H1 (cell line): Measurements from ENCODE around the gene UBE2H. TPM values are rescaled to one million over a fixed set of nuclear protein-coding genes. Genes with fewer than 3 reads are reported as not detected.

Experiments used
- CTCF ChIA-PET: fragments of 300-600 bp; sonication (Branson Sonifier 250); formaldehyde crosslinking; loops from one replicate; lab custom pipeline; 2021; ENCODE audit not compliant: partially characterized antibody; lab: Charles Lee
- POLR2A ChIA-PET: fragments of 300-600 bp; sonication (Branson Sonifier 250); formaldehyde crosslinking; loops from one replicate; lab custom pipeline; 2021; ENCODE audit warnings: inconsistent platforms; ENCODE audit not compliant: partially characterized antibody; lab: Charles Lee
- DNase-seq, 2 experiments: peaks; one replicate each; pipeline versions ENCODE4 v3.0.0 to v3.0.0-alpha.2; 2010 to 2022; ENCODE audit warnings: low spot score in 2 of 2, low read depth in 1 of 2, mixed read lengths in 1 of 2
- FAIRE-seq: peaks from 2 replicates; lab custom pipeline; 2011; peaks lifted over from hg19 to GRCh38; lab: Jason Lieb, UNC
- H2AFZ ChIP-seq: 2 replicates; pipeline ENCODE4 v1.8.1; 2012; ENCODE audit warnings: low read length, inconsistent platforms
- H2AK5ac ChIP-seq: 2 replicates; pipeline ENCODE4 v1.6.1; 2013; ENCODE audit warnings: low read depth, low read length
- H2BK120ac ChIP-seq: replicated peaks from 2 replicates; pipeline ENCODE3; 2013; ENCODE audit warnings: low read depth, low read length, inconsistent platforms
- H2BK12ac ChIP-seq: 2 replicates; pipeline ENCODE4 v1.6.1; 2013; ENCODE audit warnings: low read depth, low read length
- H2BK15ac ChIP-seq: 2 replicates; pipeline ENCODE4 v1.6.1; 2013; ENCODE audit warnings: low read length
- H2BK20ac ChIP-seq: 2 replicates; pipeline ENCODE4 v1.6.1; 2013; ENCODE audit warnings: low read length
- H2BK5ac ChIP-seq: 2 replicates; pipeline ENCODE4 v1.6.1; 2013; ENCODE audit warnings: low read depth, low read length
- H3K14ac ChIP-seq: 2 replicates; pipeline ENCODE4 v1.6.1; 2013; ENCODE audit warnings: inconsistent platforms; ENCODE audit not compliant: insufficient read length
- H3K18ac ChIP-seq: 2 replicates; pipeline ENCODE4 v1.6.1; 2013; ENCODE audit warnings: low read length; ENCODE audit errors: extremely low read depth
- H3K23ac ChIP-seq: 2 replicates; pipeline ENCODE4 v1.6.1; 2013; ENCODE audit warnings: inconsistent platforms; ENCODE audit not compliant: insufficient read length
- H3K23me2 ChIP-seq: 2 replicates; pipeline ENCODE4 v1.6.1; 2013; ENCODE audit warnings: low read depth, low read length
- H3K27ac ChIP-seq: 2 replicates; pipeline ENCODE4 v1.6.1; 2011; ENCODE audit warnings: low read depth, low read length, inconsistent platforms
- H3K27me3 ChIP-seq, 4 experiments: replicated peaks in 1 of 4; 1 replicate in 1 of 4; 2 replicates in 3 of 4; pipeline versions ENCODE4 v1.6.1 to v1.8.1; 2011 to 2013; ENCODE audit warnings: low read length in 3 of 4, mild to moderate bottlenecking in 3 of 4, inconsistent platforms in 2 of 4, mixed read lengths in 2 of 4, moderate library complexity in 1 of 4; ENCODE audit not compliant: control insufficient read depth in 3 of 4, insufficient read depth in 3 of 4; ENCODE audit errors: extremely low read depth in 1 of 4
- H3K36me3 ChIP-seq, 4 experiments: 2 replicates each; pipeline versions ENCODE4 v1.6.1 to v1.8.1; 2011 to 2013; ENCODE audit warnings: mild to moderate bottlenecking in 4 of 4, low read length in 3 of 4, moderate library complexity in 2 of 4, control low read depth in 1 of 4, inconsistent platforms in 1 of 4; ENCODE audit not compliant: insufficient read depth in 4 of 4, control insufficient read depth in 2 of 4
- H3K4ac ChIP-seq: replicated peaks from 2 replicates; pipeline ENCODE3; 2013; ENCODE audit warnings: low read length, low read depth, mixed read lengths, inconsistent platforms; ENCODE audit not compliant: insufficient read length
- H3K4me1 ChIP-seq, 4 experiments: replicated peaks in 1 of 4; 1 replicate in 1 of 4; 2 replicates in 3 of 4; pipeline versions ENCODE4 v1.6.1 to v1.8.1; 2011 to 2013; ENCODE audit warnings: low read length in 3 of 4, inconsistent platforms in 2 of 4, mixed read lengths in 1 of 4; ENCODE audit not compliant: insufficient read depth in 4 of 4, control insufficient read depth in 3 of 4
- H3K4me2 ChIP-seq, 2 experiments: 2 replicates each; pipeline versions ENCODE4 v1.6.1 to v1.8.1; 2011 to 2013; ENCODE audit warnings: low read depth in 2 of 2, low read length in 2 of 2, control low read depth in 1 of 2, inconsistent platforms in 1 of 2, mild to moderate bottlenecking in 1 of 2; ENCODE audit not compliant: insufficient read depth in 1 of 2
- H3K4me3 ChIP-seq, 4 experiments: fragments of 200-600, 300-600 bp in 1 of 4; sonication (generic), shearing (Covaris generic), sonication (Bioruptor Twin) in 1 of 4; 2 replicates each; pipeline versions ENCODE4 v1.5.1 to v1.8.1; 2011 to 2016; ENCODE audit warnings: low read length in 4 of 4, low read depth in 3 of 4, control low read depth in 2 of 4, inconsistent platforms in 2 of 4, mild to moderate bottlenecking in 2 of 4, mixed read lengths in 1 of 4, moderate library complexity in 1 of 4; ENCODE audit not compliant: insufficient read depth in 2 of 4; ENCODE audit errors: extremely low read depth in 1 of 4
- H3K56ac ChIP-seq: replicated peaks from 2 replicates; pipeline ENCODE3; 2013; ENCODE audit warnings: low read depth, mild to moderate bottlenecking, mixed read lengths, low read length, inconsistent platforms; ENCODE audit not compliant: insufficient read length
- H3K79me1 ChIP-seq: 2 replicates; pipeline ENCODE4 v1.6.1; 2013; ENCODE audit warnings: low read depth, low read length, control low read depth
- H3K79me2 ChIP-seq, 2 experiments: 2 replicates each; pipeline versions ENCODE4 v1.6.1 to v1.8.1; 2012 to 2013; ENCODE audit warnings: low read length in 2 of 2, mild to moderate bottlenecking in 2 of 2, inconsistent platforms in 1 of 2; ENCODE audit not compliant: insufficient read depth in 2 of 2, control insufficient read depth in 1 of 2
- H3K9ac ChIP-seq, 4 experiments: replicated peaks in 1 of 4; 1 replicate in 1 of 4; 2 replicates in 3 of 4; pipeline versions ENCODE4 v1.6.1 to v1.8.1; 2011 to 2013; ENCODE audit warnings: low read depth in 3 of 4, low read length in 3 of 4, control low read depth in 2 of 4, mild to moderate bottlenecking in 2 of 4, moderate library complexity in 2 of 4, inconsistent platforms in 1 of 4; ENCODE audit errors: extremely low read depth in 1 of 4
- H3K9me3 ChIP-seq, 2 experiments: 2 replicates each; pipeline versions ENCODE4 v1.6.1 to v1.8.1; 2012 to 2013; ENCODE audit warnings: mild to moderate bottlenecking in 2 of 2, moderate library complexity in 2 of 2, control low read depth in 1 of 2, inconsistent platforms in 1 of 2, low read depth in 1 of 2, low read length in 1 of 2, mixed read lengths in 1 of 2; ENCODE audit not compliant: insufficient read depth in 2 of 2
- H4K20me1 ChIP-seq, 2 experiments: replicated peaks in 1 of 2; 2 replicates each; pipeline versions ENCODE3 to v1.8.1; 2011 to 2013; ENCODE audit warnings: inconsistent platforms in 2 of 2, low read length in 2 of 2, mild to moderate bottlenecking in 1 of 2; ENCODE audit not compliant: insufficient read depth in 2 of 2, control insufficient read depth in 1 of 2
- H4K5ac ChIP-seq: 2 replicates; pipeline ENCODE4 v1.6.1; 2013; ENCODE audit warnings: low read length, low read depth, mixed read lengths, inconsistent platforms; ENCODE audit not compliant: insufficient read length
- H4K8ac ChIP-seq: 2 replicates; pipeline ENCODE4 v1.8.0; 2013; ENCODE audit warnings: mild to moderate bottlenecking, moderate library complexity, low read length, inconsistent platforms; ENCODE audit not compliant: insufficient read depth; ENCODE audit errors: extremely low read depth
- H4K91ac ChIP-seq: replicated peaks from 2 replicates; pipeline ENCODE3; 2013; ENCODE audit warnings: low read length, mixed read lengths, inconsistent platforms; ENCODE audit not compliant: insufficient read length
- ASH2L ChIP-seq: fragments of 200-600, 300-600 bp; sonication (generic); IDR thresholded peaks from one replicate; pipeline ENCODE4 v1.7.1; 2017; ENCODE audit warnings: low read length
- CTBP2 ChIP-seq: IDR thresholded peaks from 2 replicates; pipeline ENCODE4 v1.7.0; 2011; ENCODE audit warnings: borderline replicate concordance, mild to moderate bottlenecking, moderate library complexity, mixed read lengths, low read length; ENCODE audit not compliant: insufficient read depth, insufficient read length
- FOSL1 ChIP-seq: IDR thresholded peaks from 2 replicates; pipeline ENCODE4 v1.6.1; 2011; ENCODE audit warnings: mild to moderate bottlenecking, low read depth, low read length, moderate library complexity; ENCODE audit not compliant: insufficient read depth
- GTF2F1 ChIP-seq: IDR thresholded peaks from 2 replicates; pipeline ENCODE4 v1.6.1; 2012; ENCODE audit warnings: low read depth, low read length, improper control_type of control experiment, borderline replicate concordance
- POLR2AphosphoS5 ChIP-seq: IDR thresholded peaks from 2 replicates; pipeline ENCODE4 v1.6.1; 2011; ENCODE audit warnings: low read depth, low read length
- SIRT6 ChIP-seq: IDR thresholded peaks from one replicate; pipeline ENCODE4 v1.7.1; 2012; ENCODE audit warnings: low read length, inconsistent platforms
- WGBS, 2 experiments: shearing (Covaris generic) in 1 of 2; methylation state at CpG; one replicate each; pipeline versions ENCODE4 v1.1.6 to v1.1.7; 2013 to 2015; ENCODE audit warnings: low lambda C conversion rate in 2 of 2, mixed read lengths in 2 of 2, inconsistent platforms in 1 of 2, low coverage in 1 of 2, missing lambda C conversion rate in 1 of 2; ENCODE audit not compliant: insufficient replicate concordance in 2 of 2, insufficient coverage in 1 of 2, insufficient read length in 1 of 2; ENCODE audit errors: extremely low coverage in 1 of 2, missing lambda C conversion rate in 1 of 2; 5-methylcytosine and 5-hydroxymethylcytosine counted together
- polyA plus RNA-seq, 7 experiments: library from polyadenylated mRNA; depleted of rRNA in 3 of 7; stranded (reverse) in 5 of 7; unstranded in 2 of 7; fragments of >200 nt in 5 of 7; fragments of 200-250 nt in 2 of 7; gene quantifications; 1 replicate in 5 of 7; 2 replicates in 1 of 7; 4 replicates in 1 of 7; pipeline versions ENCODE4 v1.2.1 to v1.2.3, GENCODE V29; 2011 to 2013; ENCODE audit warnings: missing spikeins in 2 of 7, mixed read lengths in 2 of 7
- total RNA-seq: library from RNA; stranded (reverse); fragmentation: NEBNext Ultra II Directional; extraction: Animal tissue kit (Norgen Biotek cat#: 25700); gene quantifications from 2 replicates; pipeline ENCODE4 v1.2.1, GENCODE V29; 2021

The UBE2H gene
- total and polyA plus RNA-seq, 2 of the 8 experiments (the other 6 are each of a cell fraction or from before 2014, with no cell fraction given), result 30.6 to 62.2 TPM

DNA sequence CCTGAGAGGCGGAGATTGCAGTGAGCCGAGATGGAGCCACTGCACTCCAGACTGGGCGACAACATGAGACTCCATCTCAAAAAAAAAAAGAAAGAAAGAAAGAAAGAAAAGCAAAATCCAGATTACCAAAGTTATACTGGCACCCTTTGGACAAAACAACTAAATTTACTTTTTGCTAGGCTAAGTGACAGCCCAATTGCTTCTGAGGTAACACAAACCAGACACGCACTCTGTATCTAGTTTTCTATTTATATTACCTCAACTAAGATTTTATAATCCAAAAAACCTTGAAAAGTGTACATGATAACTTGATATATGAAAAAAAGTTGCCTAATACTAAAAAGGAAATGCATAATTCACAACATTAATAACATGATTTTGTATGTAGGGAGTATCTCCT lies 12.9 kb downstream of the UBE2H start:
- 96% methylated on average over 1 of the region's 4 CpGs; no CpG with 5 or more reads in 1 of the 2 experiments for WGBS, 2 experiments
- Histone ChIP-seq H3K4me1 (peaks cover 0 to 2% (median 0%) of the 10 kb centered on the region in 4 experiments; a peak in 1 of 7 replicates), H3K4ac (no peak overlapping the region), H3K9me3 (no peaks in the 10 kb centered on the region), H2BK120ac (no peak overlapping the region), H2BK5ac (no peak overlapping the region), H2AK5ac (no peak overlapping the region), H3K27me3 (no peaks in the 10 kb centered on the region), H3K79me2 (peaks cover 14 to 92% of the 10 kb centered on the region in 2 experiments), H3K23ac (no peak overlapping the region), H2BK12ac (no peak overlapping the region), H3K27ac (no peak overlapping the region), H3K4me3 (no peak overlapping the region), H3K79me1 (peaks cover 7% of the 10 kb centered on the region; the same call in 1 of the 2 replicates), H3K9ac (no peak overlapping the region), H3K56ac (no peak overlapping the region), H4K91ac (no peak overlapping the region), H2AFZ (no peak overlapping the region), H2BK20ac (no peak overlapping the region), H3K18ac (no peak overlapping the region), H3K36me3 (peaks cover 0 to 7% (median 2%) of the 10 kb centered on the region in 4 experiments; a peak in 1 of 8 replicates), H3K14ac (no peak overlapping the region), H3K4me2 (no peak overlapping the region), H2BK15ac (no peak overlapping the region), H3K23me2 (no peaks in the 10 kb centered on the region), H4K20me1 (peaks cover 1 to 4% of the 10 kb centered on the region in 2 experiments), H4K5ac (no peak overlapping the region), H4K8ac (no peak overlapping the region)
- CTCF ChIA-PET, result no interaction called here
- no peak for TF ChIP-seq FOSL1
- TF ChIP-seq ASH2L, result no peak
- no peak for TF ChIP-seq POLR2AphosphoS5
- TF ChIP-seq CTBP2, result no peak
- TF ChIP-seq GTF2F1, result no peak
- TF ChIP-seq SIRT6, result no peak
- FAIRE-seq (no peak), DNase-seq (no peak)
- POLR2A ChIA-PET, result interaction anchor here (1.0 kb wide), 1 partner anchor 8 kb away, joined by 3 read pairs; no protein-coding TSS in a partner anchor
